Liver (tissue), 9 donors: ENCODE data around the gene TSPAN17. TPM values are rescaled to one million over a fixed set of nuclear protein-coding genes. Genes with fewer than 3 reads are reported as not detected.

ENCODE experiments used
- DNase-seq: peaks from one replicate; pipeline ENCODE4 v3.0.0-alpha.2; 2017; ENCODE audit warnings: low spot score
- H3K27ac ChIP-seq, 2 donors: one replicate each; pipeline ENCODE4 v1.7.0; 2013; ENCODE audit warnings: inconsistent platforms in 2 of 2, low read length in 2 of 2, control low read depth in 1 of 2, low read depth in 1 of 2, mild to moderate bottlenecking in 1 of 2
- H3K27me3 ChIP-seq, 4 donors: one replicate each; pipeline versions ENCODE4 v1.6.1 to v1.7.0; 2013; ENCODE audit warnings: low read length in 3 of 4, inconsistent platforms in 1 of 4, mild to moderate bottlenecking in 1 of 4, moderate library complexity in 1 of 4; ENCODE audit not compliant: control insufficient read depth in 4 of 4, insufficient read depth in 4 of 4
- H3K36me3 ChIP-seq, 4 donors: one replicate each; pipeline versions ENCODE4 v1.6.1 to v1.7.0; 2013; ENCODE audit warnings: low read length in 3 of 4, mild to moderate bottlenecking in 3 of 4, low read depth in 1 of 4, moderate library complexity in 1 of 4; ENCODE audit not compliant: control insufficient read depth in 4 of 4, insufficient read depth in 3 of 4
- H3K4me1 ChIP-seq, 4 donors: one replicate each; pipeline versions ENCODE4 v1.6.1 to v1.7.0; 2013; ENCODE audit warnings: low read length in 3 of 4, mild to moderate bottlenecking in 3 of 4, moderate library complexity in 1 of 4; ENCODE audit not compliant: control insufficient read depth in 4 of 4, insufficient read depth in 4 of 4
- H3K4me3 ChIP-seq, 3 donors: one replicate each; pipeline versions ENCODE4 v1.6.1 to v1.7.0; 2013; ENCODE audit warnings: low read length in 3 of 3, control low read depth in 1 of 3, low read depth in 1 of 3, mild to moderate bottlenecking in 1 of 3
- H3K9ac ChIP-seq, 2 donors: one replicate each; pipeline ENCODE4 v1.7.0; 2013; ENCODE audit warnings: low read length in 2 of 2, mild to moderate bottlenecking in 2 of 2, moderate library complexity in 2 of 2, control low read depth in 1 of 2, low read depth in 1 of 2
- H3K9me3 ChIP-seq, 4 donors: one replicate each; pipeline versions ENCODE4 v1.6.1 to v1.7.0; 2013; ENCODE audit warnings: low read length in 3 of 4; ENCODE audit not compliant: control insufficient read depth in 4 of 4
- ATF3 ChIP-seq: IDR thresholded peaks from 2 replicates; pipeline ENCODE4 v1.6.1; 2016; ENCODE audit warnings: antibody characterized with exemption
- EGR1 ChIP-seq, 2 donors: IDR thresholded peaks; 2 replicates each; pipeline ENCODE4 v1.6.1; 2016 to 2018; ENCODE audit warnings: antibody characterized with exemption in 2 of 2, low read depth in 2 of 2
- FOXA1 ChIP-seq: IDR thresholded peaks from 2 replicates; pipeline ENCODE4 v1.6.1; 2016; ENCODE audit warnings: antibody characterized with exemption
- GABPA ChIP-seq, 2 donors: IDR thresholded peaks in 1 of 2; conservative IDR thresholded peaks in 1 of 2; 2 replicates each; pipeline ENCODE4 v1.6.1; 2016; ENCODE audit warnings: antibody characterized with exemption in 2 of 2, mild to moderate bottlenecking in 1 of 2, moderate library complexity in 1 of 2
- HNF4A ChIP-seq, 2 donors: conservative IDR thresholded peaks; 2 replicates each; pipeline ENCODE4 v1.6.1; 2016; ENCODE audit warnings: antibody characterized with exemption in 2 of 2, mild to moderate bottlenecking in 2 of 2
- HNF4G ChIP-seq: IDR thresholded peaks from 2 replicates; pipeline ENCODE4 v1.6.1; 2016; ENCODE audit warnings: antibody characterized with exemption
- JUND ChIP-seq, 2 donors: IDR thresholded peaks; 2 replicates each; pipeline ENCODE4 v1.6.1; 2016; ENCODE audit warnings: antibody characterized with exemption in 2 of 2
- NR2F2 ChIP-seq: IDR thresholded peaks from 2 replicates; pipeline ENCODE4 v1.6.1; 2016; ENCODE audit warnings: antibody characterized with exemption
- RAD21 ChIP-seq, 2 donors: IDR thresholded peaks; 2 replicates each; pipeline ENCODE4 v1.6.1; 2016; ENCODE audit warnings: antibody characterized with exemption in 2 of 2, mild to moderate bottlenecking in 2 of 2
- REST ChIP-seq: IDR thresholded peaks from 2 replicates; pipeline ENCODE4 v1.6.1; 2016; ENCODE audit warnings: antibody characterized with exemption, mild to moderate bottlenecking
- RXRA ChIP-seq, 2 donors: IDR thresholded peaks; 2 replicates each; pipeline ENCODE4 v1.6.1; 2017 to 2018; ENCODE audit warnings: antibody characterized with exemption in 2 of 2, mild to moderate bottlenecking in 1 of 2
- SP1 ChIP-seq: IDR thresholded peaks from 2 replicates; pipeline ENCODE4 v1.6.1; 2018; ENCODE audit warnings: antibody characterized with exemption, mild to moderate bottlenecking
- WGBS: extraction: QIAGEN DNeasy Blood & Tissue Kit; methylation state at CpG from one replicate; pipeline ENCODE4 v1.1.7; 2013; 5-methylcytosine and 5-hydroxymethylcytosine counted together
- polyA plus RNA-seq, 2 donors: library from polyadenylated mRNA; stranded (reverse) in 1 of 2; unstranded in 1 of 2; fragments of 200-250 nt in 1 of 2; fragments of >200 nt in 1 of 2; fragmentation: Nextera tagmentation in 1 of 2; extraction: Ambion mirVana in 1 of 2; gene quantifications; one replicate each; pipeline versions ENCODE4 v1.2.1 to v1.2.3, GENCODE V29; 2013 to 2015
- total RNA-seq, 2 donors: library from RNA; depleted of rRNA; stranded (reverse); fragments of >200 nt; gene quantifications; one replicate each; pipeline ENCODE4 v1.2.3, GENCODE V29; 2014
- TF ChIP-seq, protein P1 (sequence below): fragments of 150-350 bp; IDR thresholded peaks from 2 replicates; pipeline ENCODE4 v1.5.1; 2017; ENCODE audit warnings: improper control_type of control experiment, low read depth, low read length; ENCODE audit not compliant: missing input control
- TF ChIP-seq, protein P2 (sequence below): IDR thresholded peaks from 2 replicates; pipeline ENCODE4 v1.6.1; 2016; ENCODE audit warnings: antibody characterized with exemption
- donor health status: healthy.
- donor health status: healthy.
- donor health status: healthy.
- donor health status: healthy.
- donor health status: healthy.

Gene TSPAN17
- total and polyA plus RNA-seq, 4 donors, result 5.7 to 43.4 (median 16.2) TPM

GRCh38 chr5:176680226-176680563, 32.9 kb downstream of the TSPAN17 start:
- WGBS, result 18% methylated on average over 32 of the region's 33 CpGs
- Histone ChIP-seq H3K9ac (no peak overlapping the region), H3K4me1 (no peaks in the 10 kb centered on the region), H3K9me3 (no peaks in the 10 kb centered on the region), H3K27ac (no peak overlapping the region), H3K36me3 (no peaks in the 10 kb centered on the region), H3K27me3 (peaks cover 2 to 13% (median 7%) of the 10 kb centered on the region in 4 donors), H3K4me3 (no peak overlapping the region)
- DNase-seq, result no peak
- TF ChIP-seq, protein P1, sequence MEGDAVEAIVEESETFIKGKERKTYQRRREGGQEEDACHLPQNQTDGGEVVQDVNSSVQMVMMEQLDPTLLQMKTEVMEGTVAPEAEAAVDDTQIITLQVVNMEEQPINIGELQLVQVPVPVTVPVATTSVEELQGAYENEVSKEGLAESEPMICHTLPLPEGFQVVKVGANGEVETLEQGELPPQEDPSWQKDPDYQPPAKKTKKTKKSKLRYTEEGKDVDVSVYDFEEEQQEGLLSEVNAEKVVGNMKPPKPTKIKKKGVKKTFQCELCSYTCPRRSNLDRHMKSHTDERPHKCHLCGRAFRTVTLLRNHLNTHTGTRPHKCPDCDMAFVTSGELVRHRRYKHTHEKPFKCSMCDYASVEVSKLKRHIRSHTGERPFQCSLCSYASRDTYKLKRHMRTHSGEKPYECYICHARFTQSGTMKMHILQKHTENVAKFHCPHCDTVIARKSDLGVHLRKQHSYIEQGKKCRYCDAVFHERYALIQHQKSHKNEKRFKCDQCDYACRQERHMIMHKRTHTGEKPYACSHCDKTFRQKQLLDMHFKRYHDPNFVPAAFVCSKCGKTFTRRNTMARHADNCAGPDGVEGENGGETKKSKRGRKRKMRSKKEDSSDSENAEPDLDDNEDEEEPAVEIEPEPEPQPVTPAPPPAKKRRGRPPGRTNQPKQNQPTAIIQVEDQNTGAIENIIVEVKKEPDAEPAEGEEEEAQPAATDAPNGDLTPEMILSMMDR, result no peak
- TF ChIP-seq SP1, result no peak
- no peak for TF ChIP-seq HNF4G
- TF ChIP-seq JUND (IDR thresholded peaks at IDR 0.05), result no peak
- TF ChIP-seq NR2F2, result no peak
- TF ChIP-seq HNF4A (conservative IDR thresholded peaks at IDR 0.05), result no peak
- no peak for TF ChIP-seq FOXA1
- no peak for TF ChIP-seq RAD21 (IDR thresholded peaks at IDR 0.05)
- TF ChIP-seq ATF3, result no peak
- TF ChIP-seq REST, result no peak

DNA sequence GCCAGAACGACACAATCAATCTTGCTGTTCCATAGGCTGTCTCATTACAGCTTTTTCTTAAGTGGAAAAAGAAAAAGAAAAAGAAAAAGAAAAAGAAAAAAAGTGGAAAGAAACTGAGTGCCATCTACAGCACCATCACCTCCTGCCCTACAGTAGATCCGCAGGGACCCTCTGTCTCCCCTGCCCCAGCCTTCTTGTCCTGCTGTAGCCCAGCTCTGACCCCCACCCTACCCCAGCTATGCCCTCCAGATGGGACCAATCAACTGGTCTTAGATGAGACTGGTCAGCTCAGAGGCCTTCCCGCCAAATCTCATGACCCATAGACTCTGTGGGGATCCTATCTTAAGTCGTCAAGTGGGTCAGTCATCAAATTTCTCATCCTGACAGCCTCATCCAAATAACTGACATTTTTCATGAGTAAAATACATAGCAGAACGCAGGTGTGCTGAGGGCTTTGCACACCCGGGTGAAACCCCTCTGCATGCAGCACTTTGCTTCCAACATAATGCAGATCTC, 34.8 kb downstream of the TSPAN17 start:
- TF ChIP-seq RXRA (IDR thresholded peaks at IDR 0.05) (no peak), SP1 (no peak), NR2F2 (no peak), RAD21 (IDR thresholded peaks at IDR 0.05) (no peak), GABPA (IDR thresholded peaks at IDR 0.05 in 1 of 2, conservative IDR thresholded peaks at IDR 0.05 in 1 of 2) (no peak), FOXA1 (no peak), REST (no peak), HNF4A (conservative IDR thresholded peaks at IDR 0.05) (no peak), EGR1 (IDR thresholded peaks at IDR 0.05; ENCODE audit: low read depth in 2 of 2) (no peak)
- TF ChIP-seq, protein P2, sequence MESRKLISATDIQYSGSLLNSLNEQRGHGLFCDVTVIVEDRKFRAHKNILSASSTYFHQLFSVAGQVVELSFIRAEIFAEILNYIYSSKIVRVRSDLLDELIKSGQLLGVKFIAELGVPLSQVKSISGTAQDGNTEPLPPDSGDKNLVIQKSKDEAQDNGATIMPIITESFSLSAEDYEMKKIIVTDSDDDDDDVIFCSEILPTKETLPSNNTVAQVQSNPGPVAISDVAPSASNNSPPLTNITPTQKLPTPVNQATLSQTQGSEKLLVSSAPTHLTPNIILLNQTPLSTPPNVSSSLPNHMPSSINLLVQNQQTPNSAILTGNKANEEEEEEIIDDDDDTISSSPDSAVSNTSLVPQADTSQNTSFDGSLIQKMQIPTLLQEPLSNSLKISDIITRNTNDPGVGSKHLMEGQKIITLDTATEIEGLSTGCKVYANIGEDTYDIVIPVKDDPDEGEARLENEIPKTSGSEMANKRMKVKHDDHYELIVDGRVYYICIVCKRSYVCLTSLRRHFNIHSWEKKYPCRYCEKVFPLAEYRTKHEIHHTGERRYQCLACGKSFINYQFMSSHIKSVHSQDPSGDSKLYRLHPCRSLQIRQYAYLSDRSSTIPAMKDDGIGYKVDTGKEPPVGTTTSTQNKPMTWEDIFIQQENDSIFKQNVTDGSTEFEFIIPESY, result no peak
- TF ChIP-seq, protein P1, result no peak
- no peak for DNase-seq
- no peak overlapping the region for H3K9ac ChIP-seq
- H3K4me3 ChIP-seq, result no peak overlapping the region
- H3K27ac ChIP-seq, result no peak overlapping the region
- WGBS, result 78% methylated on average over 6 of the region's 6 CpGs
- H3K4me1 ChIP-seq, result no peaks in the 10 kb centered on the region
- H3K9me3 ChIP-seq, result no peaks in the 10 kb centered on the region
- peaks cover 2 to 13% (median 7%) of the 10 kb centered on the region in 4 donors for H3K27me3 ChIP-seq
- no peaks in the 10 kb centered on the region for H3K36me3 ChIP-seq
